AG20443 (cell line): ENCODE data around the gene TOE1.

Experiments
- DNase-seq: peaks from one replicate; pipeline ENCODE4 v3.0.0; 2012; ENCODE audit warnings: low spot score, mixed read lengths

TOE1 gene

DNA sequence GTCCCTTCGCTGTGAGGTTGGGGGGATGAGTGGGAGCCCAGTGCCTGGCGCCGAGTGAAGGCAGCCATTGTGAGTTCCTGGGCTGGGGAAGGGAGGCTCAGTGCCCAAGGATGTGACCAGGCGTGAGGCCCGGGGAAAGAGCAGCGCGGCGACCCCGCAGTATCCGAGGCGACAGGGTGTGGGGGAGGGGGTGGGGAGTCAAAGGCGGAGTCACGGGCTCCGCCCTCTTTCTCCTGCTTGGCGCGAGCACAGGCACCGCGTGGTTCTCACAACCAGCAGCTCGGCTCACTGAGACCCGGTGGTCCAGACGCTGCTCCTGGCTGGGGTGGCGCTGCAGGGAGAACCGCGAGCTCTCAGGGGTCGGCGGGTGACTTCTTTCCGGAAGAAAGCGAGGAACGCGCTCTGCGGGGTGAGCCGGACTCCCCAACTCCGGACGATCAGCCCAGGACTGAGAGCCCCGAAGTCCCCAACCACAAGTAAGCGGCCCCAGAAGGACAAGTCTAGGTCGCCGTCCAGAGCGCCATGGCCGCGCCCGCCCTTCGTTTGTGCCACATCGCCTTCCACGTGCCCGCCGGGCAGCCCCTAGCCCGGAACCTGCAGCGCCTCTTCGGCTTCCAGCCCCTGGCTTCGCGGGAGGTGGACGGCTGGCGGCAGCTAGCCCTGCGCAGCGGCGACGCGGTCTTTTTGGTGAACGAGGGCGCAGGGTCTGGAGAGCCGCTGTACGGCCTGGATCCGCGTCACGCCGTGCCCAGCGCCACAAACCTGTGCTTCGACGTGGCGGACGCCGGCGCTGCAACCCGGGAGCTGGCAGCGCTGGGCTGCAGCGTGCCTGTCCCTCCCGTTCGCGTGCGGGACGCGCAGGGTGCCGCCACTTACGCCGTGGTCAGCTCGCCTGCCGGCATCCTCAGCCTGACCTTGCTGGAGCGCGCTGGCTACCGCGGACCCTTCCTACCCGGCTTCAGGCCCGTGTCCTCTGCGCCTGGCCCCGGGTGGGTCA, 13.0 kb upstream of the TOE1 start, which contains the start of gene HPDL:
TSS of gene HPDL (plus strand) at position 269 of the 997 bp plus-strand sequence. CDS start at position 523, 254 bp downstream.
- peak; percentile 82 for DNase-seq

DNA sequence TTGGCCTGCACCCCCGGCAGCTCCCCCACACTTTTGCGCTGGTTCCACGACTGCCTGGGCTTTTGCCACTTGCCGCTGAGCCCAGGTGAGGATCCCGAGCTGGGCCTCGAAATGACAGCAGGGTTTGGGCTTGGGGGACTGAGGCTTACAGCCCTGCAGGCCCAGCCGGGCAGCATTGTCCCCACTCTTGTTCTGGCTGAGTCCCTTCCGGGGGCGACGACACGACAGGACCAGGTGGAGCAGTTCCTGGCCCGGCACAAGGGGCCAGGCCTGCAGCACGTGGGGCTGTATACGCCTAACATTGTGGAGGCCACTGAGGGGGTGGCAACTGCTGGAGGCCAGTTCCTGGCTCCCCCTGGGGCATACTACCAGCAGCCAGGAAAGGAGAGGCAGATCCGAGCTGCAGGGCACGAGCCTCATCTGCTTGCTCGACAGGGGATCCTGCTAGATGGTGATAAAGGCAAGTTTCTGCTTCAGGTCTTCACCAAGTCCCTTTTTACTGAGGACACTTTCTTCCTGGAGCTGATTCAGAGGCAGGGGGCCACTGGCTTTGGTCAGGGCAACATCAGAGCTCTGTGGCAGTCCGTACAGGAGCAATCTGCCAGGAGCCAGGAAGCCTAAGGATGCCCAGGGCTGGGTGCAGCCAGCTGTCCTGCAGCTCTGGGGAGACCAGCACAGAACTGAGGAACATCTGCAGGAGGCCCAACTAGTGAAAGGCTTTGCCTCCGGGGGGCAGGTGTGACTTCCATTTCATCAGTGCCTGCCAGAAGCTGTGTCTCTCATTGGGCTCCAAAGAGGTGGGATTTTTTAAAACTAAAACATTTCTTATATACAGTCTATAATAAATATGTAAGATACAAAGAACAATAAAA, 12.1 kb upstream of the TOE1 start:
- DNase-seq, result no peak

DNA sequence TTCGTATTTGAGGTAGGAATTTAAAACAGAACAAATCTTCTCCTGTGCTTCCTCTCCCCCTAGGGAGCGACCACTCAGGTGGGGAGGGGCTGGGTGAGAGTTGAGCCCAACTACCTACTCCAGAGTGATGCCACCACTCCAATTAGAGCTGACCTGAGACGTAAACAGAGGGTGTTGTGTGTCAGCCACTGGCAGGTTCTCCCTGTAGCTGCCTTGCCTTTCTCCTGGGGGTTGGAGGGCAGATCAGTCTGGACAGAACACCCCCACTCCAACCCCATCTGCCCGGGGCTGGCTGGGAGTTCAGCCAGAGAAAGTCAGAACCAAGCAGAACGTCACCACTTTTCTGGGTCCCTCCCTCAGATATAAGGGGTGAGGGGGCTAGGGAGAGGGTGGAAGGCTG, 11.3 kb upstream of the TOE1 start:
- no peak for DNase-seq

DNA sequence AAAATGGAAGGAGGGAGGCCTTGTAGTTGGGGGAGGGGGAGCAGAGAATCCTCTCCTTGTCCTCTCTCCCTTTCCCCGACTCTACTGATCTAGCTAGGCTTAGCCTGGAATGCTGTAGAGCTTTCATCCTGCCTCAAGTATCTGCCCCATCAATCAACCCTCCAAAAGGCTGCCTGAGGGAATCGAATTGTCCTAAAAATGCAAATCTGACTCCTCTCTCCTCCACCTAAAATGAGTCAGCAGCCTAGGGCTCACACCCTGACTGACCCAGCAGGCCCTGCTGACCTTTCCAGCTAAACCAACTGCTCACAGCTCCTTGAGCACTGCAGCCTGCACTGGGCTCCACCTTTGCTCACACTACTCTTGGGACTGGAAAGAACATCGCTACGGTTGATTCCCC, 10.5 kb upstream of the TOE1 start:
- no peak for DNase-seq

DNA sequence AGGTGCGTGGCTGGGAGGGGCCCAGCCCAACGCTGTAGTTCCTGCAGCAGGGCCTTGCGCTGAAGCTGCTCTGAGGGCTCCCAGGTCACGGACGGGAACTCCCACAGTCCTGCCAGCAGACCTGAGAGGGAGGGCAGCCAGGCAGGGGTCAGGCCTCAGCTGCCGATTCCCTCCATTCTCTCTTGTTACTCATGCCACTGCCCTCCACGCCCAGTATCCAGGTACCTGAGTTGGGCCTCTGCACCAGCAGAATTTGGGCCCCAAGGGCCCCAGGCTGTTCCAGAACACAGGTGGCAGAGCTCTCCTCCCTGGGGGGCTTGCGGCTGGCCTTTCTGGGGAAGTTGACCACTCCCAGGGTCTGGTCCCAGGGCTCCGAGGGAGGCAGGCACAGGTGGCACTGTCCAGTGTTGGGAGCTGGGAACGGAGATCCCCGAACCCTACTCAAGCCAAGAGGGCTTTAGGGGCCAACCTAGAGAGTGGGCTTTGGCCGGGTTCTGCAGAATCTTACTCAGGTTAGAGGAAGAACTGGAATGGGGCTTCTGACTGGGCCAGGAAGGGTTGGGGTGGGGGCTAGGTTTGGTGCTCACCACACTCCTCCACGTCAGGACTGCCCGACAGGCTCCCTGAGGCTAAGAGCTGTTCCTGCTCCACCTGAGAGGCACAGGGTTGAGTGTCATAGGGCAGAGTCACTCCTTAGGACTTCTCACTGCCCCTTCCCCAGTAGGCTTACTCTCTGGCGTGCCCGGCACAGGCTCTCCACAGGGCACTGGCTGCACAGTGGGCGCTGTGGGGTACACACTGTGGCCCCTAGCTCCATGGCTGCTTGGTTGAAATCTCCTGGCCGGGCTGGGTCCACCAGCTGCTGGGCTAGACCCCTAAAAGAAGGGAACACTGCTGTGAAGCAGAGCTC, 8.3 kb upstream of the TOE1 start:
- no peak for DNase-seq

DNA sequence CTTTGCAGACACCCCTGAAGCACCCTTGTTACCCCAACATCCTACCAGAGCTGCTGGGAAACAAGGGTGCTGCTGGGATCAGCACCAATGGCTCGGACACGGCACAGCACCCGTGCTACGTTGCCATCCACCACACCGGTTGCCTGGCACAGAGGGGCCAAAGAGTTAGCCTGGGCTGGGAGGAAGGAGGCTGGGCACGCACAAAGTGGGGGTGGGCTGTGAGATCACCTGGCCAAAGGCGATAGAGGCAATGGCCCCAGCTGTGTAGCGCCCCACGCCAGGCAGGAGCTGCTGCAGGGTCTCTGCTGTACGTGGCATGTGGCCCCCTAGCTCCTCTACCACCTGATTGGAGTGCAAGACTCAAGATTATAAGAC, 7.6 kb upstream of the TOE1 start:
- no peak for DNase-seq

DNA sequence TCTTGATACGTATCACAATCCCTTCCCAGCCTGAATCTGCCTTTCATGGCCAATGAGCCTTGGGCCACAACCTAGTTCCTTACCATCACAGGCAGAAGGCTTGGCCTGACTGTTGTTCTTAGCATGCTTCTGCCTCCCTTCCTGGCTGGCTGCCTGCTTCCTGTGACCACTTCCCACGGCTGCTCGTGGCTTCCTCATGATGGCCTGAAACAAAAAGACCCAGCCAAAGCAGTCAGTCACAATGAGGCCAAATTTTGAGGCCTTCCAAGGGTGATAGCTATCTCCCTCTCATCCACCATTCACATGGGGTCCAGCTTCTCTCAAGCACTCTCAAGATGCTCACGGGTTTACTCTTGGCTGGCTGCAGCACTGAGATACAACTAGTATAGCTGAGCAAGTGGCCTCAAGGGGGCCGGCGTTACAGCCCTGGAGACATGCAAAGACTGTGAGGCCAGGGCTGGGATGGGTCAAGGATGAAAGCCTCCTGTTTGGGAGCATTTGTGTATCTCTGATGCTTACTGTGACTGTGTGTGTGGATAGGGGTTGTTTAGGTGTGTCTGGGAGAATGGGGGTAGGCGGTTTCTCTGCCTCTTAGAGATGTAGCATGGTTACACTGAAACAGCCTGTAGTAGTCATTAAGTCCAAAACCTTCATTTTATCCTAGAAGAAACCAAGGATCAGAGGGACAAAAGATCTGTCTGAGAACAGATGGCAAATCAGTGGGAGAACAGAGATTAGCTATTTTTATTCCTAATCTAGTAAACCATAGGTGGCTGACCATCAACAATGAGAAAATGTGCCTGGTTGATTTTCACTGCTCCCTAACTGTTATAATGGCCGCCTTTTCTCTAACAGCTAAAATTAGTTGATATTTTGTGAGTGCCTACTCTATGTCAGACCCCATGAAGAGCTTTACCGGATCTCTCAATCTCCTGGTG, 5.4 kb upstream of the TOE1 start:
- DNase-seq, result no peak

DNA sequence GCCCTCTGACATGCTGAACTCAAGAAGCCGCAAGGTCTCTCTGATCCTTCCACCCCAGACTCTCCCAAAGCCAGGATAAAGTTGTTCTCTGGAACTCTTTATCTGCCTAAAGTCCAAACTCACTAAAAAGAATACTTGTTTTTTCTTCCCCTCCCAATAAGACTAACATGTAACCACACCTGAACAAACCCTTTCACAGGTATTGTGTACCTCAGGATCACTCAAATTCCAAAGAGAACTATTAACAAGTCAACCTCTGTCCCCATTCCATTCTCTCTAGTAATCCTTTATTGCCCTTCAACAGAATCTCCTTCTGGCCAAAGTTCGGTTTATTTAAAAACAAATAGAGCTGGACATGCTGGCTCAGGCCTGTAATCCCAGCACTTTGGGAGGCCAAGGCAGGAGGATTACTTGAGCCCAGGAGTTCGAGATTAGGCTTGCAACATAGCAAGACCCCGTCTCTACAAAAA, 4.1 kb upstream of the TOE1 start:
- no peak for DNase-seq

DNA sequence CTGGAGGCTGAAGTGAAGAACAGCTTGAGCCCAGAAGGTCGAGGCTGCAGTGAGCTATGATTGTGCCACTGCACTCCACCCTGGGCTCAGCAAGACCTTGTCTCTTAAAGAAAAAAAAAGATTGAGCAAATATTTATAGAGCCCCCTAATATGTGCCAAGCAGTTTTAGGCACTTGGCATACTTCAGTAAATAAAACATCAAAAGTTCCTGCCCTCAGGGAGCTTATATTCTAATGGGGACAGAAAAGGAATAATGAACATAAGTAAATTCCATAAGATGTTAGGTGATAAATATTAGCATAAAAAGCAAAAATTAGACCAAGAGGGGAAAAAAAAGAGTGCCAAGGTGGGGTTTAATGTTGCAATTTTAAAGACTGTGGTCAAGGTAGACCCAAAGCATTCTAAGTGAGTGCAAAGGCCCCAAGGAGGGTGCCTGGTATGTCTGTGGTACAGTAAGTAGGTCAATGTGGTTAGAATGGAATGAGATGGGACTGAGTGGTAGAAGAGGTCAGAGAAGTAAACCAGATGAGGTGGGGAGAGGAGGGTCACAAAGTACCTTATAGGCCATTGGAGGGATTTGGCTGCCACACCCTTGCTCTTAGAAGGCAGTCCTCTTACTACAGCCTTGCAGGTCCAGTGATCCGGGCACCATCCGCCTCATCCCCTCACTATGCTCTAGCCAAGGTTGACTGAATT, 2.2 kb upstream of the TOE1 start:
- no peak for DNase-seq

DNA sequence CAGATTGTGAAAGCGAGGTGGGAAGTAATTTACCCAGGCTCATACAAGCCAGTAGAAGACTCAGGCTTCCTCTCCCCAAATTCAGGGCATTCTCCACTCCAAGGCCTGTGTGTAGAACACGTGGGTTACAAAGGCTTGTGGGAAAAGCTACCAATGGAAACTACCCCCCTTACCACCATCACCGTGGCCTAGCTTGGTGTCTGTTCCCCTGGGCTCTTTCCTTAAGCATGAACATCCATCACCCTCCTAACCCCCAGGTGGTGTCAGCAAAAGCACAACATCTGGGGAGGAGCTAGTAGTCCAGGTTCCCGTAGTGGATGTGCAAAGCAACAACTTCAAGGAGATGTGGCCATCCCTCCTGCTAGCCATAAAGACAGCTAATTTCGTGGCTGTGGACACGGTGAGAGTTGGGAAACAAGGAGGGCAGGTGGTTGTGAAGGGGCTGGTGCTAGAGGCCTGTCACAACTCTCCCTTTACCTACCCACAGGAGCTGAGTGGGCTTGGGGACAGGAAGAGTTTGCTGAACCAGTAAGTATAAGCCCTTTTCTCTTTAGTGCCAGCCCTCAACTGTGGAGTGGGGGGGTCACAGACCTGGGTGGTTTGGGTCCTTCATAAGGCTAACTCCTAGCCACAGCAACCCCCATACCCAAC, 971 bp downstream of the TOE1 start:
- DNase-seq, result no peak

DNA sequence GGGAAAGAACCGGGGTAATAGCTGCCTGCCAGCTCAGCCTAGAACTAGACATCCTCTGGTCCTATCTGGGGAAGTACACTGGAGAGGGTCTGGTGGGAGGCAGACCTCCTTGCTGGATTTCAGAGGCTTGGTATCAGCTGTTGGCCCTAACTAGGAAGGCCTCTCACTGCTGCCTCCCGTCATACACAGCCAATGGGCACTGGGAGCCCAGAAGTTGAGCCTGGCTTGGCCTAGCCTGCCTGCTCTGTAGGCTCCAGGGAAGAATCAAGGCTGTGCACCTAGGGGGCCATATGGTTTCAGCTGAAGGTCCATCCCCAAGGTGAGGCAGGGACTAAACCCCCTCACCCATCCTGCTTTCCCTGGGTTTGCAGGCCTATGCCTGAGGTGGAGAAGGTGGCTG, 4.5 kb downstream of the TOE1 start:
- DNase-seq, result no peak

DNA sequence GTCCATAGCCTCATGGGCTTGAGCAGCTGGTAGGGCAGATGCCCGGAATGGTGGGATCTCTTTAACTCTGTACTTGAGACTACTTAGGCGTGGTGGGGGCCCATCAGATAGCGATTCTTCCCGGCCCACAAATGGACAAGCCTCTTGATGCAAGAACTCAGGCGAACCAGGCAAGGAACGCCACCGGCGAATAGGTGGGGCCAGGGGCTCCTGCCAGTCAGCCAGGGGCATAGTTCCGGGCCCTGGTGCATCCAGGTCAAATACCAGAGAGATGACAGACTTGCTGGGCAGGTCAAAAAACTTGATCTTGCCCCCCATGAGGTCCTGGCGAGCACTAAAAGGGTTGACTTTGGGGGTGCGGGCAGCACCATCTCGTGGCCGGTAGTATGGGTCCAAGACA, 5.0 kb downstream of the TOE1 start:
- no peak for DNase-seq

DNA sequence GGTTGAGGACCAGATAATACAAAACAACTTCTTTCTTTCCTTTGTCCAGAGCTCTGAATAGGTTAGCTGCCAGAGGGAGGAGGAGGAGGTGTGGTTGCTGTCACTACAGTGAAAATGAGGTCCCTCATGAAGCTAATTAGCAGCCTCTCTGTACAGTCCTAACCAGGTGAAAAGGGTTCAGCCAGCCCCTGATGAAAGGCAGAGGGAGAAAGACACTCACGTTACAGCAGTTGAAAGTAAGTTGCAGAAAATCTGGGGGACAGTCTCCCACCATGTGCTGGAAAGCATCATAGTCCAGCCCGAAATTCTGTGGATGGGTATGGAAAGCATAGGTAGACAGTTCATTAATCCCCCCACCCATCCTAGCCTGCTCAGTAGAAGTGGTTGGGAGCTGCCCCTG, 6.5 kb downstream of the TOE1 start:
- DNase-seq, result no peak

DNA sequence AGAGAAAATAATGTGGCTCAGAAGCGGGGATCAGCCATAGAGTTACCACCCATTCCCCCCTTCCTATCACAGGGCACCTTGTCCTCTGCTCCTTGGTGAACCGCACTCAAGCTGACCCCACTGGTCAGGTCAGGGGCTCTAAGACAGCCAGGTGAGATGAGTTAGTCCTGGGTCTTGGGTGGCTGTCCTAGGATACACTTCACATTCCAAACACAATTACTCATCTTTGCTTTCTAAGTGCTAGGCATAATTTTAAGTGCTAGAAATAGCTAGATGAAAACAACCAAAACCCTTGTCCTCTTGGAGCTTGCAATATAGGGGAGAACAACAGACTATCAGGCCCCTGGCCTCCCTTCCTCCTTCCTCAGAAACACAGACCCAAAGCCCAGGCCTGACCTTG, 8.1 kb downstream of the TOE1 start:
- DNase-seq, result peak; percentile 43

DNA sequence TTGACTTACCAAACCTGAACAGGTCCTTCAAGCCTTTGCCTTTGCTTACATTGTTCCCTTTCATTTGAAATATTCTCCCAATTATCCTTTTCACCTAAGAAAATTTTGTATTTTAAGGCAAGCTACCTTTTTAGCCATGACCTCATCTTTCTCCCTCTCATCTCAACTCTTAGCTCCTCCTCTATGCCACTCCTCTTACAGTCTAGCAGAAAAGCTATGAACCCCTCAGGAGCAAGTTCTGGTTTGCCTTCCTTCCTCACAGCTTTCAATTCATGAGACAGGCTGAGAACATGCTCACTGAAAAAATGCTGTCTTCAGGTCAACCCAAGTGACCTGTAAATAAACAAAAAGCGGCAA, 8.6 kb downstream of the TOE1 start:
- no peak for DNase-seq

DNA sequence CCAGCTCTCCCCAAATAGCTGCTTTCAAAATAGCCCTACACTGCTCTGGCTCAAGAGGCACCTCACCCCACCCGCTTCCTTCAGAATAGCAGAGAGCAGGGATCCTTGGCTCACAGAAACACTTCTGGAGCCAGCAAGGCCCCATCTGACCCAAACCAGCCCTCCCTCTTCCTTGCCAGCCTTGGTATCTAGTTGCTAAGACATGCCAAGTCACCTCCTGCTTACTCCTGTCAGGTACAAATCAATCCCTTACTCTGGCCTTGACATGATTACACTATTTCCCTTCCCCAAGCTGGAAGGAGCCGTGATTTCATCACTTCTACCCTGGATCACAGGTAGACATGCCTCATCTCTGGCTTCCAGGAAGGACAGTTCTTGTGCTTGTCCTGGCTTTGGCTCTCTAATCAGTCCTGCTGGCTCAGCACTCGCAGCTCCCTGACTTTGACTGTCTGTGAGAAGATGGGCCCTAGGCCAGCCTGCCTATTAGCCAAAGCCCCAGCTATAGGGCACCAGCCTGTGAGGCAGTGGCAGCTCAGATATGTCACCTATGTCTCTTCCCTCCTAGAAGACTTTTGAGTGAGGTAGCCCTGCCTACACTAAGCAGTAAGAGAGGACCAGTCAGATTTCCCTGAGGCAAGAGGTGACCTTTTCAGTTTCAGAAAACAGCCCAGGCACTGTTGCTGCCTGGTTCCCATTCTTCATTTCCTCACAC, 9.2 kb downstream of the TOE1 start:
- DNase-seq, result no peak

DNA sequence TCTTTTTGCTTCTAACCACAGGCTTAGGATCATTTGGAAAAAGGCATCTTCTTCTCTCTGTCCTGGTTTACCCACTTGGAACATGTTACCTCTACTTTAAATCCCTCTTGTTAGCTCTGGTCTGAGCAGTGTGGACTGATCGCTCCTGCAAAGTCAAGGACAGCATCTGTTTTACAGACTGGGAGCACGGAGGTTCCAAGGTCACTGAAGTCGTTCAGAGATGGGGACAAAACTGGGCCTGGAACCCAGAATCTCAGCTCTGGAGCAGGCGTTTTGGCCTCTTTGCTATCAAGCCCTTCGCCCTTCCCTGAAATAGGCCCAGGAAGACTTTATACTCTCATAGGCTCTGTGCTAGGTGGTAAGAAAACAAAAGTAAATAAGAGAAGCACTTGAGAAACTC, 11.5 kb downstream of the TOE1 start:
- DNase-seq, result no peak

DNA sequence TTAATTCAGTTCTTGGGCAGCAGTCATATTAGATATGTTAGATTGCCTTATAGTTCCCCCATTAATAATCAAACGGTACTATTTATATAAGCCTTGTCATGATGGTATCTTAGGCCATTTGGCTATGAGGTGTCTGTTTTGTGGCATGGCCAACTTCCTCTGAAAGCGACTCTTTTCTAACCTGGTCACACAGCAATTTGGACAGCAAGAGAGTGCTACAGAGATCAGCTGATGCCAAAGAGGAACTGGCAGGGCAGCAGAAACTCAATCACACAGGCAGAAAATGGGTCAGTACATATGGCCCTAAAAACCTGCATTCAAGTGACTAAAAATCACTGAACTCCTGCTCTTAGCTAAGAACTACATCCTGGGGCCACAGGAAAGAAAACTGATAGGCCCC, 13.7 kb downstream of the TOE1 start:
- no peak for DNase-seq

DNA sequence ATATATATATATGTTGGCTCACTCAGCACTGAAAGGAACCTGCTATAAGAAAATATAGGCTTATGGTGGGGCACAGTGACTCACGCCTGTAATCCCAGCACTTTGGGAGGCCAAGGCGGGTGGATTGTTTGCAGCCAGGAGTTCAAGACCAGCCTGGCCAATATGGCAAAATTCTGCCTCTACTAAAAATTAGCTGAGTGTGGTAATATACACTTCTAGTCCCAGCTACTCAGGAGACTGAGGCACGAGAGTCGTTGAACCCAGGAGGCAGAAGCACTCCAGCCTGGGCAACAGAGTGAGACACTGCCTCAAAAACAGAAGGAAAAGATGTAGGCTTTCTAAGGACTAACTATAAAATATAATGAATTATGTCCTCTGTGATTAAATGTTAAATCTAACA, 14.9 kb downstream of the TOE1 start:
- DNase-seq, result no peak
